ENCODE results near the gene C18orf32.

Gene C18orf32

GRCh38 chr18:49514577-49514976 lies 27.5 kb upstream of the C18orf32 start:
- TF ChIP-seq TAF1 (IDR thresholded peaks at IDR 0.05; ENCODE audit: borderline replicate concordance, insufficient read depth, low read length) (no peak), REST (IDR thresholded peaks at IDR 0.05; ENCODE audit: insufficient read depth in 1 of 2, low read depth in 2 of 2, low read length in 2 of 2) (no peak), FOXP2 (optimal IDR thresholded peaks at IDR 0.05; ENCODE audit: borderline replicate concordance, extremely low read depth, extremely low read length, insufficient read depth) (no peak), SIN3A (IDR thresholded peaks at IDR 0.05; ENCODE audit: borderline replicate concordance, insufficient read depth, low read length) (no peak), POLR2AphosphoS5 (IDR thresholded peaks at IDR 0.05; ENCODE audit: low read depth, low read length) (no peak)

GRCh38 chr18:49510393-49511115 lies 23.5 kb upstream of the C18orf32 start:
- TF ChIP-seq TAF1 (IDR thresholded peaks at IDR 0.05; ENCODE audit: borderline replicate concordance, insufficient read depth, low read length) (no peak), POLR2AphosphoS5 (IDR thresholded peaks at IDR 0.05; ENCODE audit: low read depth, low read length) (no peak), FOXP2 (optimal IDR thresholded peaks at IDR 0.05; ENCODE audit: borderline replicate concordance, extremely low read depth, extremely low read length, insufficient read depth) (no peak), SIN3A (IDR thresholded peaks at IDR 0.05; ENCODE audit: borderline replicate concordance, insufficient read depth, low read length) (no peak), REST (IDR thresholded peaks at IDR 0.05; ENCODE audit: insufficient read depth in 1 of 2, low read depth in 2 of 2, low read length in 2 of 2) (no peak)

- no peak for TF ChIP-seq TAF1 (IDR thresholded peaks at IDR 0.05; ENCODE audit: borderline replicate concordance, insufficient read depth, low read length)
These were observed 16.9 kb upstream of the C18orf32 start for GRCh38 chr18:49503931-49504330.

- TF ChIP-seq SIN3A (IDR thresholded peaks at IDR 0.05; ENCODE audit: borderline replicate concordance, insufficient read depth, low read length) (no peak), POLR2AphosphoS5 (IDR thresholded peaks at IDR 0.05; ENCODE audit: low read depth, low read length) (no peak), TAF1 (IDR thresholded peaks at IDR 0.05; ENCODE audit: borderline replicate concordance, insufficient read depth, low read length) (no peak), REST (IDR thresholded peaks at IDR 0.05; ENCODE audit: insufficient read depth in 1 of 2, low read depth in 2 of 2, low read length in 2 of 2) (no peak), FOXP2 (optimal IDR thresholded peaks at IDR 0.05; ENCODE audit: borderline replicate concordance, extremely low read depth, extremely low read length, insufficient read depth) (no peak)
These were observed 13.3 kb upstream of the C18orf32 start for GRCh38 chr18:49500201-49500921.

- TF ChIP-seq SIN3A (IDR thresholded peaks at IDR 0.05; ENCODE audit: borderline replicate concordance, insufficient read depth, low read length) (no peak), TAF1 (IDR thresholded peaks at IDR 0.05; ENCODE audit: borderline replicate concordance, insufficient read depth, low read length) (no peak), FOXP2 (optimal IDR thresholded peaks at IDR 0.05; ENCODE audit: borderline replicate concordance, extremely low read depth, extremely low read length, insufficient read depth) (no peak), REST (IDR thresholded peaks at IDR 0.05; ENCODE audit: insufficient read depth in 1 of 2, low read depth in 2 of 2, low read length in 2 of 2) (no peak), POLR2AphosphoS5 (IDR thresholded peaks at IDR 0.05; ENCODE audit: low read depth, low read length) (no peak)
These were observed 12.1 kb upstream of the C18orf32 start for GRCh38 chr18:49499046-49499637.

All from PFSK-1 (cell line).